ENCODE data around the gene KRTAP10-11.
"Not testable (repeated sequence)": the region's sequence is repeated elsewhere in the genome, so short reads cannot be mapped to it uniquely, and the experiment has no call there.

The KRTAP10-11 gene

DNA sequence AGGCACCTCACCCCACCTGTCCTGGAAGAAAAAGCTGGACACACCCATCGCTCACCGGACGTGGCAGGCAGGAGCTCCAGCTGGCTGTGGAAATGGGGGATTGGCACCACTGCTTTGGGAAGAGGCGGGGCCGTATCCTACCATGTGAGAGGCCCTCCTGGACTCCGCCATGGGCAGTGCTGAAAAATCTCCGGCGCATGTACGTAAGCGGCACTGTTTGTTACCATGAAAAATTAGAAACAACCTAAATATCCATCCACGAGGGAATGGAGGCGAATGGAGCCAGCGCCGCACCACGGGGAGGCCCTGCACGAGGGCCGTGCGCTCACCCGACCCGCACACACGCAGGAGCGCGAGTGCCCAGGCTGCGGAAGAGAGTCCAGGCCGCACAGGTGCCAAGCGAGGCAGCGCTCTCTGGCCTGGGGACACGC lies 31.2 kb upstream of the KRTAP10-11 start:
- in situ Hi-C loops (cut with HindIII; ENCODE audit: low sequenced_read_pairs), result no loop called here

DNA sequence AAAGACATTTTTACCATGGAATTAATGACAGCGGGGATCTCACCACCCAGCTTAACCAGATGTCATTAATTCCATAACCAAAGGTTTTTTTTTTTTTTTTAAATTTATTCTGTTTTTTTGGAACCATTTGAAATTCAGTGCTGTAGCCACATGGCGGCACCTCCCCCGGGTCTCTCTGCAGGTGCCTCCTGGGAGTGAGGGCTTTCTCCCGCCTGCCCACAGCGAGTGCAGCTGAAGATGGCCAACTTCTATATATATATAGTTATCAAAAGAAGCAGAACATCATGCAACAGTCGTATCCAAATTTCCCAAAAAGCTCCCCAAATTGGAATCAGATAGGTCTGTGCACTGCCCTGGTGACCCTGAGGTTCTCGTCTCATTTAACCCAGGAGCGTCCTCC lies 30.7 kb upstream of the KRTAP10-11 start:
- in situ Hi-C loops (cut with HindIII; ENCODE audit: low sequenced_read_pairs), result no loop called here

DNA sequence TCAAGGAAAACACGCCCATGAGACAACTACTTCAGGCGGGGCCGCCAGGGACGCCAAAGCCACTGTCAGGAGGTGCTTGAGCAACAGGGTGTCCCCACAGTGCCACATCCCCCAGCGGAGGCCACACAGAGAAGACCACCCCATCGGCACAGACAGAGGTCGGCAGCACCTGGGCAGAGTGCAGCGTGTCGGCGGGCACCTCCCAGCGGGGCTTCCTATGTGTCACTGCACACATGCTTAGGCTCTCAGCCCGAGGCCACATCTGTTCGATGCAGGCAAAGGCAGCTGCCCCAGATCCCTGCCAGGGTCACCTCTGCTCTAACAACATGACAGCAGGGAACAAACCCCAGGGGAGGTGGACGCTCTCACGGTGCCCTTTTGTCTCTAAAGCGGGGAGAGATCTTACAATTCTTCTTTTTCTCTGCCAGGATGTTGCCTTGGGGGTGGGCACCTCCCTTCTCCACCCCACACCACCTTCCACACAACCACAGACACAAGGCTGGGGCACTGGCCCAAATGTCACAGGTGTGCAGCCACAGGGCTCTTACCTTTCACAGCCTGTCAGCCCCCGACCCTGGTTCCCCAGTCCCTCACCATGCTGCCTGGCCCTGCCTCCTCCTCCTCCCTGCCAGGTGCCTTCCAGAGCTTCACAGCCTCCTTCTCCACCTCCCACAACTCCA lies 30.2 kb upstream of the KRTAP10-11 start:
- in situ Hi-C loops (cut with HindIII; ENCODE audit: low sequenced_read_pairs), result no loop called here

DNA sequence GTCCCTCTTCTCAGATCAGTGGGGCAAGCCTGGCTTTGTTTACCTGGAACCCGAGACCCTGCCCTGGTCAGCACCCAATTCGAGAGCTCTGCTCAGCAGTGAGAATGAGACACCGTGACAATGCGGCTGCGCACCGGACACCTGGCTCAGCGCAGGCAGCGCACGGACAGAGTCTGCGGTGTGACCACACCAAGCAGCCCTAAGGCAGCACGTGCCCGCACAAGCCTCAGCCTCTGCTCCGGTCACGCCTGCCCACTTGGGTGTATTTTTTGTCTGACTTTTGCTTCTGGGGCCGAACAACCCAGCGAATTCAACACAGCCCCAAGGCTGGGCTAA lies 29.7 kb upstream of the KRTAP10-11 start:
- in situ Hi-C loops (cut with HindIII; ENCODE audit: low sequenced_read_pairs), result no loop called here

DNA sequence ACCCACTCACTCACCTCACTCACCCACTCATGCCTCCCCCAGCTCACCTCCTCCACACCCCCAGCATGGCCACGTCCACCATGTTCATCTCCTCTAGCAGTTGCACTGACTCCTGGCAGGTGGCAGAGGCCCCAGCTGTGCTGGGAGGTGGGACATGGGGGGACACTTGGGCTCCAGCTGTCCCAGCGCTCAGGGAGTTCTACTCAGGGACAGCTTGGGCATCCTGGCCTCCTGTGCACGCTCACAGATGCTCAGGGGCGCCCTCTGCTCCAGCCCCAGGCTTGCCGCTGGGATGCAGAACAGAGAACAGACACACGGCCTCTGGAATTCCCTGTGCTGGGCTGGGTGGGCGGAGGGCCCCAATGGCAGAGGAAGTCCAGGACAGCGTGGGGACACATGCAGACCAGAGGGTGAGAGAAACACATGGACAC lies 29.1 kb upstream of the KRTAP10-11 start:
- in situ Hi-C loops (cut with HindIII; ENCODE audit: low sequenced_read_pairs), result no loop called here

DNA sequence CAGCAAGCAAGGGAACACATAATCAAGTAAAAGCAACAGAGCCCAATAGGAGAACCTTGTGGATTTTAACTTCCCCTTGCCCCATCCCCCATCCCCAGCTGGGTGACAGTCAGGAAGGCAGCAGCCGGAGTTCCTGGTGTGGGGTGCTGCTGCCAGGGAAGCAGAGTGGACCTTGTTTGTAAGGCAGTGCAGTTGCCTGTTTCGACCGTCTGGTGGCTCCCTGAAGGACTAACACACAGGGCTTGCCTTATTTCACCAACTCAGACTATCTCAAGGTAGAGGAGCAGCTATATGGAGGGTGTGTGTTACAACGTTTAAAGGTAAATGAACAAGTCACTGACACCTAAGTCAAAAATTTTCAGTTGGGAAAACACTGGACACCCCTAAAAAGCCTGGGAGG lies 27.7 kb upstream of the KRTAP10-11 start:
- in situ Hi-C loops (cut with HindIII; ENCODE audit: low sequenced_read_pairs), result no loop called here

DNA sequence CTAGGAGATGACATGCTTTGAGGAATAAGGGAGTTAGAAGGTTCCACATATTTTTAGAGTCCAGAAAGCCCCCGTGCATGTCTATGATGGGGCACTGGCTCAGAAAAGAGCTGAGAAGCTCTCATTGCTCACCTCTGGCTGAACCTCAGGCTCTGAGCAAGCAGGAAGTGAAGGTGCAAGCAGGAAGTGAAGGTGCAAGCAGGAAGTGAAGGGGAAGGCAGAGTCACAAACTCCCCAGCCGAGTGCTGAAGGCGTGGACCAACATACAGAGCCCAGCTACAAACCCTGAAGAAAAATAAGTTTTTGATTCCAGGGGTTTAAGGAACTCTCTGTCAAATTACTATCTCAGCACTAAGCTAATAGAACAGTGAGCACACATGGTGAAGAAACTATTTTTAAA lies 27.3 kb upstream of the KRTAP10-11 start:
- in situ Hi-C loops (cut with HindIII; ENCODE audit: low sequenced_read_pairs), result no loop called here

DNA sequence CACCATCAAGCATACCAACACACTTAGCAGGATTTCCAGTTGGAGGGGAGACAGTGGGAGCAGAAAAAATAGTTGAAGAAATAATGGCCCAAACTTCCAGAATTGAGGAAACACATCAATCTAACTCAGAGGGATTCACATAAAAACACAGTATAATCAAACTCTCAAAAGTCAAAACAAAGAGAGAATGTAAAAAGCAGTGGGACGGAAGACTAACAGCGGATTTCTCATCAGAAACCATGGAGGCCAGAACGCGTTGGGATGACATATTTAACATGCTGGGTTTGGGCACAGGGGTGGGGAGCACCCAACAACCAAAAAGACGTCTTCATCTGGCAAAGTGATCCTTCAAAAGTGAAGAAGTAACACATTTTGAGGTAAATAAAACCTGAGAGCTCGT lies 26.3 kb upstream of the KRTAP10-11 start:
- in situ Hi-C loops (cut with HindIII; ENCODE audit: low sequenced_read_pairs), result no loop called here

DNA sequence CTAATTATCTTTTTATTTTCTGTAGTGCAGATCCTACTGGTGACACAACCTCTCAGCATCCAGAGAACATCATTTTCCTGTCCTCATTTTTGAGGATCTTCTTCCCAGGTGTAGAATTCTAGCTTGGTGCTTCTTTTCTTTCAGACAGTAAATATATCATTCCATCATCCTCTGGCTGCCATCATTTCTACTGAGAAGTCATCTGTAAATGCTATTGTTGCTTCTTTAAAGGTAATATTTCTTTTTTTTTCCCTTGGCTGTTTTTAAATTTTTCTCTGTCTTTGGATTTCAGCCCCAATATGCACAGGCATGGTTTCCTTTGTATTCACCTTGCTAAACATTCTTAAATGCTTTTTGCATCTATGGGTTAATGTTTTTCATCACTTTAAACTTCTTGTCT lies 22.6 kb upstream of the KRTAP10-11 start:
- in situ Hi-C loops (cut with HindIII; ENCODE audit: low sequenced_read_pairs), result no loop called here

DNA sequence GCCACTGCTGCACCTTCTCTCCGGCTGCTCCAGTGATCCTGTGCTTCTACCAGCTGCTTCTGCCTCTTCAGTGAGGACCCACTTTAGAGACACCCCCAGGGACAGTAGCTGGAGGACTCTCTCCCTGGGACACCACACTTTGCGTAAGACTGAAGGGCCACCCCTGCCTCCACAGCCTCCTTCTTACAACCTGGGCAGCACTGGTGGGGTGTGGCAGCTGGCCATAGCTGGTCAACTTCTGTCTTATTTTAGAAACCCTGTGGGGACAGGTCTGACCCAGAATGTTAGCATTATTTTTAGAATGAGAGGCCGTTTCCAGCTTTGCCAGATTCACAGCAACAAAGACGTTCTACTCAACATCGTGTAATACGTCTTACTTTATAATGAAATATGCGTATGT lies 20.5 kb upstream of the KRTAP10-11 start:
- in situ Hi-C loops (cut with HindIII; ENCODE audit: low sequenced_read_pairs), result no loop called here

DNA sequence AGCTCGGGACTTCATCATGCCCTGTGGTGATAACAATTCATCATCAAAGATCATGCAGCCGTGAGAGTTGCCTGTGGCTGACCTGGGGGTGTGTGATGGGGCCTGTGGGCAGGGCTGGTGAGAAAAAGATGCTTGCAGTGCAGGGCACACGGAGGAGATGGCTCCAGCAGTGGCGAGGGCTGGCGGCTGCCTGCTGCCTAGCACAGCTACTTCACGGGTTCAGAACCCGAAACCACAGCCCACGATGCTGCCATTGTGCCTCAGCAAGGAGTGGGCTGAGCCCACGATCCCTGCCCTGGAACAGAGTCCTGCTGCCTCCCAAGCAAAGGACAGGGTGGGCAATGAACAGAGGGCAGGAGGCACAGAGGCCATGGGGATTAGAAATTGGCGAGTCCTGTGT lies 20.0 kb upstream of the KRTAP10-11 start:
- in situ Hi-C loops (cut with HindIII; ENCODE audit: low sequenced_read_pairs), result no loop called here

DNA sequence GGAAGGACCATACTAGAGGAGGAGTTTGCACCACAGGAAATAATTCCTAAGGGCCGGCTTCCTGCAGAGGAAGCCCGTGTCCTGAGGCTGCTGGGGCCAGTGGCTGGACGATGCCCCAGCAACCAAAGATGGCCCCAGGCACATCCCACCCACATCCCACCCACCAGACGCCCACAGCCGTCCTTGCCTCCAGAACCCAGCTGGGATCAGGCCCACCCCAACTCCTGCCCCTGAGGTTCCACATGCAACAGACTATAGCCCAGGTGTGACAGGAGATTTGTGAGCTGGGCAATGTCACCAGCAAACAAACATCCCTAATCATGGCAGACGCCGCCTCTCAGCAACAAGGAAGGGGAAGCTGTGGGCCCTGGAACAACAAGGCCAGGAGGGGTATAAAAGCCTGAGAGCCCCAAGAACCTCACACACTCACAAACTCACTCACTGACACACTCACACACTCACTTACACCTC lies 19.5 kb upstream of the KRTAP10-11 start, which contains the start of gene KRTAP10-9:
KRTAP10-9 (plus strand) TSS at position 421 of the 471 bp plus-strand sequence. CDS start 79 bp downstream, outside the sequence.
- in situ Hi-C loops (cut with HindIII; ENCODE audit: low sequenced_read_pairs), result no loop called here

DNA sequence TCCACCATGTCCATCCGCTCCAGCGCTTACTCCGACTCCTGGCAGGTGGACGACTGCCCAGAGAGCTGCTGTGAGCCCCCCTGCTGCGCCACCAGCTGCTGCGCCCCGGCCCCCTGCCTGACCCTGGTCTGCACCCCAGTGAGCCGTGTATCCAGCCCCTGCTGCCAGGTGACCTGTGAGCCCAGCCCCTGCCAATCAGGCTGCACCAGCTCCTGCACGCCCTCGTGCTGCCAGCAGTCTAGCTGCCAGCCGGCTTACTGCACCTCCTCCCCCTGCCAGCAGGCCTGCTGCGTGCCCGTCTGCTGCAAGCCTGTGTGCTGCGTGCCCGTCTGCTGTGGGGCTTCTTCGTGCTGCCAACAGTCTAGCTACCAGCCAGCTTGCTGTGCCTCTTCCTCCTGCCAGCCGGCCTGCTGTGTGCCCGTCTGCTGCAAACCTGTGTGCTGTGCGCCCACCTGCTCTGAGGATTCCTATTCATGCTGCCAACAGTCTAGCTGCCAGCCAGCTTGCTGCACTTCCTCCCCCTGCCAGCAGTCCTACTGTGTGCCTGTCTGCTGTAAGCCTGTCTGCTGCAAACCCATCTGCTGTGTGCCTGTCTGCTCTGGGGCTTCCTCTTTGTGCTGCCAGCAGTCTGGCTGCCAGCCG lies 18.9 kb upstream of the KRTAP10-11 start:
- in situ Hi-C loops (cut with HindIII; ENCODE audit: low sequenced_read_pairs), result not testable (repeated sequence)

DNA sequence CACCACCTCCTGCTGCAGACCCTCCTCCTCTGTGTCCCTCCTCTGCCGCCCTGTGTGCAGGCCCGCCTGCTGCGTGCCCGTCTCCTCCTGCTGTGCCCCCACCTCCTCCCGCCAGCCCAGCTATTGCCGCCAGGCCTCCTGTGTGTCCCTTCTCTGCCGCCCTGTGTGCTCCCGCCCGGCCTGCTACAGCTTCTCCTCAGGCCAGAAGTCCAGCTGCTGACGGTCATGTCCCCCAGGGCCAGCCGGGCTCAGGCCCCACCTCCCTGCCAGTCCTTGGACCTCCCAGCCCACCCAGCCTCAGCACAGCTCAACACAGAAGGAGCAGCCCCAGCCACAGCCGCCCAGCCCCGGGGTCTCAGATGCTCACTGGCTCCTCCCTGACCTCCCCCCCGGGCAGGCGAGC lies 18.4 kb upstream of the KRTAP10-11 start:
- in situ Hi-C loops (cut with HindIII; ENCODE audit: low sequenced_read_pairs), result not testable (repeated sequence)

DNA sequence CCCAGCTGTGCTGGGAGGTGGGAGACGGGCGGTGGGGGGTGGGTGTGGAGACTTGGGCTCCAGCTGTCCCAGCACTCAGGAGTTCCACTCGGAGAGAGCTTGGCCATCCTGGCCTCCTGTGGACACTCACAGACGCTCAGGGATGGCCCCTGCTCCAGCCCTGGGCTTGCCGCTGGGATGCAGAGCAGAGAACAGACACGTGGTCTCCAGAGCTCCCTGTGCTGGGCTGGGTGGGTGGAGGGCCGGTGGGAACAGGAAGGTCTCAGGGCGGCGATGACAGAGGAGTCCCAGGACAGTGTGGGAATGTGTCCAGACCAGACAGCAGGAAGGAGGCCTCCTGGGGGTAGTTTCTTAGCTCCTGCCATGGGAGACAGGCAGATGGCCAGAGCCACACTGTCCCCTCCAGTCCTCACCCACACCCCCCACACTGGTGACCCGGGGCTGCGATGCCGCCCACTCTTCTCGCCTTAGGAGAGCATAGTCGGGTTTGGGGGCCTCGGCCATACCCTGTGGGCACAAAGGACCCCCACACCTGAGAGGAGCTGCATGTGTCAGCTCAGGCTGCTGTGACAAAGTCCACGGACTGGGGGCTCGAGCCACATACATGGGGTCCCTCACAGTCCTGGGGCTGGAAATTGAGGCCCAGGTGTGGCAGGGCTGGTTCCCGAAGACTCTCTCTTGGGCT lies 17.4 kb upstream of the KRTAP10-11 start:
- in situ Hi-C loops (cut with HindIII; ENCODE audit: low sequenced_read_pairs), result no loop called here

DNA sequence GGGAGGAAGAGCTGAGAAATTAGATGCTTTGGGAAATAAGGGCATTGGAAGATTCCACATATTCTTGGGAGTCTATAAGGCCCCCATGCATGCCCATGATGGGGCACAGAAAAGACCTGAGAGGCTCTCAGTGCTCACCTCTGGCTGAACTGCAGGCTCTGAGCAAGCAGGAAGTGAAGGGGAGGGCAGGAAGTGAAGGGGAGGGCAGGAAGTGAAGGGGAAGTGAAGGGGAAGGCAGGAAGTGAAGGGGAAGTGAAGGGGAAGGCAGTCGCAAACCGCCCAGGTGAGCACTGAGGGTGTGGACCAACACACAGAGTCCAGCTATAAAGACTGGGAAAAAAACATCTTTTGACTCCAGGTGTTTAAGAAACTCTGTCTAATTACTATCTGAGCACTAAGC lies 15.8 kb upstream of the KRTAP10-11 start:
- in situ Hi-C loops (cut with HindIII; ENCODE audit: low sequenced_read_pairs), result no loop called here

DNA sequence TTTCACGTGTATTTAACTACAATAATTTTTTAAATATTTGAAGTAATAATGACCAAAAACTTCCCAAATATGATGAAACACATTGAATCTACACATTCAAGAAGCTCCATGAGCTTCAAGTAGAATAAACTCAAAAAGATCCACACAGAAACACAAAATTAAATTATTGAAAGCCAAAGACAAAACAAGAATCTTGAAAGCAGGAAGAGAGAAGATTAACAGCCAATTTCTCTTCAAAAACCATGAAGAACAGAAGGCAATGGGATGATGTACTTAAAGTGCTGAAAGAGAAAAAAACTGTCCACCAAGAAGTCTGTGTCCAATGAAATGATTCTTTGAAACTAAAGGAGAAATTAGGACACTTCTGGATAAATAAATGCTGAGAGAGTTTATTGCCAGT lies 14.1 kb upstream of the KRTAP10-11 start:
- in situ Hi-C loops (cut with HindIII; ENCODE audit: low sequenced_read_pairs), result no loop called here

DNA sequence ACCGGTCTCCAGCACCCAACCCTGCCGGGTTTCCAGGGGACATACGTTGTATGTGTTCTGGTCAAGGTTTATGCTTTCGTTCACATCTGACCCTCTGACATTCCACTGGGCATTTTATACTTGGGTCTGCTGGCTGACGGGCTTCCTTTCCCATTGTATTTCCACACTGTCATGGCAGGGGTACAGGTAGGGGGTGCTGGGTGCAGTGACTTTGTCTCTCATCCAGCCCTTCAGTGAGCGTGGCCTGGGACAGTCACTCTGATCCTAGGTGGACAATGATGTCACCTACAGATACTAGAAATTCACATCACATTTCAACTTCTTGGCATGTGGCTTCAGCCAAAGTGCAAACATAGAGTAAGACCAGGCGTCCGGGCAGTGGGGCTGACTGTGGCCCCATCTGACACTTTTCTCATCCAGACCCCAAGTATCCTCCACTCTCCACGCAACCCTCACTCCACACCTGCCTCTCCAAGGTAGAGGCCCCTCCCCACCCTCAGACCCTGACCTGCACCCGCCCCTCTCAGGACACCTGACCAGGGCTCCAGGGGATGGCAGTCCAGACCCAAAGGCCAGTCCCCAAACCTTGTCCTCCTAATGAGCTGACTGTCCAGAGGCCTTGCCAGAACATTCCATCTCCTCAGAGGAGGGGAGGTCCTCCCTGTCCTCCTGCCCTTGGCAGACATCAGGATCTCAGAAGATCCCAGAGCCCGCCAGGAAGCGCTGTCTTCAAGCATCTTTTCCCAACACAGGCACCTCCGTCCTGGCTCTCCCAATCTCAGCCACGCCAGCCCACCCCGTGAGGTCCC lies 9.8 kb upstream of the KRTAP10-11 start:
- in situ Hi-C loops (cut with HindIII; ENCODE audit: low sequenced_read_pairs), result no loop called here

DNA sequence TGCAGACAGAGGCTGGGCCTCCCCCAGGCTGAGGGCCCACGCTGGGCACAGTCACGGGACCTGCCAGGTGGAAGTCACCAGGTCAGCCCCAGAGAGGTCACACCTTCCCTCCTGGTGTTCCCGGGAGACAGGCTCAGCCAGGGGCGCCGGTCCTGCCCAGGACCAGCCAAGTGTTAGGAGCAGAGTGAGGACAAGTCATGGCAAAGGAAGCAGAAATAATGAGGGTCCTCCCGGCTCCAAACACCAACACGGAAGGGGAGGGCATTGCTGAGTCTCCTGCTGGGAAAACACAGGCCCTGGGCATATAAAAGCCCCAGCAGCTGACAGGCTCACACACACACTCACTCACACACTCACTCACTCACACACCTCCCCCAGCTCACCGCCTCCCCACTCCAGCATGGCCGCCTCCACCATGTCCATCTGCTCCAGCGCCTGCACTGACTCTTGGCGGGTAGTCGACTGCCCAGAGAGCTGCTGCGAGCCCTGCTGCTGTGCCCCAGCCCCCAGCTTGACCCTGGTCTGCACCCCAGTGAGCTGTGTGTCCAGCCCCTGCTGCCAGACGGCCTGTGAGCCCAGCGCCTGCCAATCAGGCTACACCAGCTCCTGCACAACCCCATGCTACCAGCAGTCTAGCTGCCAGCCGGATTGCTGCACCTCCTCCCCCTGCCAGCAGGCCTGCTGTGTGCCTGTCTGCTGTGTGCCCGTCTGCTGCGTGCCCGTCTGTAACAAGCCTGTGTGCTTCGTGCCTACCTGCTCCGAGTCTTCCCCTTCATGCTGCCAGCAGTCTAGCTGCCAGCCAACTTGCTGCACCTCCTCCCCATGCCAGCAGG lies 9.0 kb upstream of the KRTAP10-11 start, which contains the start of gene KRTAP10-10:
KRTAP10-10 (plus strand) TSS at position 339 of the 833 bp plus-strand sequence; CDS start at position 401, 62 bp downstream.
- in situ Hi-C loops (cut with HindIII; ENCODE audit: low sequenced_read_pairs), result no loop called here

DNA sequence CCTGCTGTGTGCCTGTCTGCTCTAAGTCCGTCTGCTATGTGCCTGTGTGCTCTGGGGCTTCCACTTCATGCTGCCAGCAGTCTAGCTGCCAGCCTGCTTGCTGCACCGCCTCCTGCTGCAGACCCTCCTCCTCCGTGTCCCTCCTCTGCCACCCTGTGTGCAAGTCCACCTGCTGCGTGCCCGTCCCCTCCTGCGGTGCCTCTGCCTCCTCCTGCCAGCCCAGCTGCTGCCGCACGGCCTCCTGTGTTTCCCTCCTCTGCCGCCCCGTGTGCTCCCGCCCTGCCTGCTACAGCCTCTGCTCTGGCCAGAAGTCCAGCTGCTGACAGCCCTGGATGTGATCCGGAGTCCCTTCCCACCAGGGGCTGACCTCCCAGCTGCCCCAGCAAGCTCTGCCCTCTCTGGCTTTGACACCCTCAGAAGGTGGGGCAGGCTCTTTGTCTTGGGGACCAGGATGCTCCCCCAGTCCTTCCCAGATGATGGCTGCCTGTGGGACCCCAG lies 8.3 kb upstream of the KRTAP10-11 start:
- in situ Hi-C loops (cut with HindIII; ENCODE audit: low sequenced_read_pairs), result not testable (repeated sequence)
